Fibroblast of gingiva (primary cell): ENCODE results near the gene NPHP3.

Source experiments
- DNase-seq: peaks from one replicate; pipeline ENCODE4 v3.0.0-alpha.2; 2011; ENCODE audit warnings: low read depth

The NPHP3 gene

DNA sequence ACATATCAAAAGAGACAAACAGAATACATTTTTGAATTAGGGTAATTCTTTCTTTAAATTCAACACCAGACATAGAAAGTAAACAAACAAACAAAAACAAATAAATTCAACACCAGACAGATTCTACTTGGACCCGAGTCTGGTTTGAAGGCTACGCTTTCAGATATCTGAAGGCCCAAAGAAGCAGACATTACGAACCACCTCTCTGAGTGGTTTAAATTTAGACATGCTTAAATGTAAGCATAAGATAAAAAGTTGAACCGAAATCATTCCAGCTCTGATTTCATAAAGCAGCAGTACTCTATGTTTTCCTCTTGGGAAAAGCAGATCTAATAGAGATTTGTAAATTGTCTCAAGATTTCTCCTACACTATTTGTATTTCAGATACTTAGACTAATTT is 32.2 kb downstream of the NPHP3 start:
- DNase-seq, result no peak

DNA sequence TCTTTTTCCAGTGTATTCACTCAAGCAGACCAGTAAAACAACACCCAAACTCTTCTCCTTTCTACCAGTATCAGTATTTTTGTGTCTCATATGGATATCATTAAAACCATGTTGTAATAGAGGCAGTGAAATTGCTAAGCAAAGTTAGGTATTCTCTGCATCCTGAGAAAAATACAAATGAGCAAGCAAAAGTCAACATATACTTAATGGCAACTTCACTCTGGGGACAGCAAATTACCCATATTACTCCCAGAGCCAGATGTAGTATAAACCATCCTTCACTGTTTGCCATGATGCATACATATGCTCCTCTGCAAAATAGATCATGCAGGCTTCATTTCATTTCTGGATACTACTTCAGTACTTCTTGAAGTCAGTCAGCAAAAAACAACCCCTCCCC is 40.0 kb downstream of the NPHP3 start:
- DNase-seq, result peak; percentile 55

DNA sequence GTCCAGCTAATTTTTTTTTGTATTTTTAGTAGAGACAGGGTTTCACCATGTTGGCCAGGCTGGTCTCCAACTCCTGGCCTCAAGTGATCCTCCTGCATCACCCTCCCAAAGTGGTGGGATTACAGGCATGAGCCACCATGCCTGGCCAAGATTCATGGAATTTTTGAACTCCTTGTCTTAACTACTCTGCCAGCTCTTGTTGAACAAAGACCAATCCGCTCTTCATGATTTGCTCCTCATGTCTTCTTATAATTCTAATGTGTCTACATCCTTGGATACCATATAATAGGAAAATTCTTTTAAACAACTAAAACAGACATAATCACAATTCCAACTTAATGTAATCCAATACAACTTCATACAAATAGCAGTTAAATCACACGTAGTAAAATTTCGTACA is 40.8 kb downstream of the NPHP3 start:
- DNase-seq, result no peak

DNA sequence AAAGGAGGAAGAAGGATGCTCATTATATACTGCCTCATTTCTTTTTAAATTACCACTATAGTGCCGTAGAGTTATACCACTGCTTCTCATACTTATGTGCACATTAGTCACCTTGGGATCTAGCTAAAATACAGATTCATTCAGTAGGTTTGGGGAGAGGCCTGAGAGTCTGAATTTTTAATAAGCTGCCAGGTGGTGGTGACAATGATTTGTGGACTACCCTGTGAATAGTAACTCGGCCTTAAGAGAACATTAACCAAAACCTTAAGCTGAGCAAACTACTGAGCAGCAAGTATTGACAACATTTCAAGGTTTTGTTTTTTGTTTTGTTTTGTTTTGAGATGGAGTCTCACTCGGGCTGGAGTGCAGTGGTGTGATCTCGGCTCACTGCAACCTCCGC is 42.3 kb downstream of the NPHP3 start:
- no peak for DNase-seq

DNA sequence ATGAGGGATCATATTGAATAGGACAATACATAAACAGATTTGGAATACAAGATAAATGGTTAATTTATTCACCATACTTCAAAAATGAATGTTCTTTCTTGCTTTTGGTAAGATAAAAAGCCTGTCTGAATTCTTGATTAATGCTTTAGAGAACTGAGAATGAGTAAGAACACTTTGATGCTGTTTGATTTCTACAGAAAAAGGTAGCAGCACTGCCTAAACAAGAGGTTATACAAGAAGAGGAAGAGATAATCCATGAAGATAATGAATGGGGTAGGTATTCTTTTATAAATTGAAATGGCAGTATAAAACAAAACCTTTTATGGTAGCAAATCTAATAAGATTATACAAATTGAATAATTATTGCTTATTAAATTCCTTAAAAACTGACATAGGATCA is 46.8 kb downstream of the NPHP3 start:
- no peak for DNase-seq

DNA sequence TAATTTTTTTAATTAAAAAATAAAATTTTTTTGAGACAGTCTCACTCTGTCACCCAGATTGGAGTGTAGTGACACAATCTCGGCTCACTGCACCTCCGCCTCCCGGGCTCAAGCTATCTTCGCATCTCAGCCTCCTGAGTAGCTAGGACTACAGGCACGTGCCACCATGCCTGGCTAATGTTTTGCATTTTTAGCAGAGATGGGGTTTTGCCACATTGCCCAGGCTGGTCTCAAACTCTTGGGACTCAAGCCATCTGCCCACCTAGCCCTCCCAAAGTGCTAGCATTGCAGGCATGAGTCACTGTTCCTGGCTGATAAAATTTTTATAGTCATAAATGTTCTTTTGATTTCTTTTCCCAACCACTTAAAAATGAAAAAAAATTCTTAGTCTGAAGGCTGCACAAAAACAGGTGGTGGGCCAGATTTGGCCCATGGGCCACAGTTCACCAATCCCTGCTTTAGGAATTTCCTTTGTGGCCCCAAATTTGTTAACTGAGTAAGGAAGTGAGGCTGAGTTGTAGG is 52.9 kb downstream of the NPHP3 start:
- no peak for DNase-seq

DNA sequence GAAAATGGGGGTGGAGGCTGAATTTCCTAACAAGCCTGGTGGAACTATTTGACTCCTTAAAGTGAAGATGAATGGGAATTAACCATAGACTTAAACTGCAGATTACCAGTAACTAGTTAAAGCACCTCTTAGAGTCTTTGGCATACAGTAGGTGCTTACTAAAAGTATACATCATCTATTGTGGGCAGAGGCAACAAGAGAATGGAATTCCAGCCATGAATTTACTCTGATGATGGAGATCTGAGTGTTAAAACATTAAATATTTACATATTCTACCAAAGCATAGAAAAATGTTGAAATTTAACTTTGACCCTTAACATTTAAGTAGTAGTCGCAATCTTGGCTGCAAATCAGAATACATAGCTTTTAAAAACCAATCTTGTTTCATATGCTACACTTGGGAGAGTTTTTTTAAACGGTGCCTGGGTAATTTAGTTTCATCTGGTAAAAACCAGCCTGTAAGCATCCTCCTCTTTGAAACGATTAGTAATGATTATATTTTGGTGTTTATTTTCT is 56.9 kb downstream of the NPHP3 start:
- no peak for DNase-seq

DNA sequence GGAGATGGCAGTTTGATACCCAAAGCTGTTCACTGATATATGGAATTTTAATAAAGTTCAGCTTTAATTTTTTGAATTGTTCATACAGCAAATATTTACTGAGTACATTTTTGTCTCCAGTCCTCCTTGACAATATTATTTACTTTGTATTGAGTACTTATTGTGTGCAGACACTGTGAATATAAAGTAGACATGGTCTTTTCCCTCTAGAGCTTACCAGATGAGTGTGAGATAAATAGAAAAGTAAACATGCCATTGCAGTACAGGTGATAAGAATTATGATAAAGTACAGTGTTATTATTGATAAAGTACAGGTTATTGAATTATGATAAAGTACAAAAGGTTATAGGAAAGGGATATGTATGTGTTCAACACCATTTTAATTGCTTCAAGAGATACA is 60.0 kb downstream of the NPHP3 start:
- no peak for DNase-seq

DNA sequence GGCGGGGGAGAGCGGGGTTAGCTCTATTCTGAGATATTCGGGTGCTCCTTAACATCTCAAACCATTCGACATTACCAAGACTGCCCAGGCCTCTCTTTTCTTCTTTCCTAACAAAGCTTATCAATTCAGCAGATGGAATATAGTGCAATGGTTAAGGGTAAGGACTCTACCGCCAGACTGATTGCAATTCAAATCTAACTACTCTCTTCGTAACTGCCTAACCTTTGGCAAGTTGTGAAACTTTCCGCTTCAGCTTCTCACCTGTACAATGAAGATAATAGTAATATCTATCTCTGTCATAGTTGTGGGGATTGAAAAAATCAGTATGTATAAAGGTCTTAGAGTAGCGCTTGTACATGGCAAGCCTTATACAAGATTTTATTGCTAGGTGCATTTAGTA is 61.1 kb downstream of the NPHP3 start:
- DNase-seq, result no peak

DNA sequence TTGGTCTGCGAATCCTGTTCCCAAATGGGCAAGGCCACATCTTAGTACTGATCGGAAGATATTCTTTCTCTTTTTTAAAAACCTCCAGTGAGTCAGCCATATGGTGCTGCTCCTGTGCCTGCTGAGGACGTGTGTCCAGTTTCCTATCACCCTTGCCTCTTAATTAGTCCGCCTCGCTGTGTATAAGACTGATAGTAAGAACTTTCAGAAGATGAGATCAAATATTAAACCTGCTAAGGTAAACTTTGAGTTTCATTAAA is 61.5 kb downstream of the NPHP3 start:
- peak; percentile 4 for DNase-seq

DNA sequence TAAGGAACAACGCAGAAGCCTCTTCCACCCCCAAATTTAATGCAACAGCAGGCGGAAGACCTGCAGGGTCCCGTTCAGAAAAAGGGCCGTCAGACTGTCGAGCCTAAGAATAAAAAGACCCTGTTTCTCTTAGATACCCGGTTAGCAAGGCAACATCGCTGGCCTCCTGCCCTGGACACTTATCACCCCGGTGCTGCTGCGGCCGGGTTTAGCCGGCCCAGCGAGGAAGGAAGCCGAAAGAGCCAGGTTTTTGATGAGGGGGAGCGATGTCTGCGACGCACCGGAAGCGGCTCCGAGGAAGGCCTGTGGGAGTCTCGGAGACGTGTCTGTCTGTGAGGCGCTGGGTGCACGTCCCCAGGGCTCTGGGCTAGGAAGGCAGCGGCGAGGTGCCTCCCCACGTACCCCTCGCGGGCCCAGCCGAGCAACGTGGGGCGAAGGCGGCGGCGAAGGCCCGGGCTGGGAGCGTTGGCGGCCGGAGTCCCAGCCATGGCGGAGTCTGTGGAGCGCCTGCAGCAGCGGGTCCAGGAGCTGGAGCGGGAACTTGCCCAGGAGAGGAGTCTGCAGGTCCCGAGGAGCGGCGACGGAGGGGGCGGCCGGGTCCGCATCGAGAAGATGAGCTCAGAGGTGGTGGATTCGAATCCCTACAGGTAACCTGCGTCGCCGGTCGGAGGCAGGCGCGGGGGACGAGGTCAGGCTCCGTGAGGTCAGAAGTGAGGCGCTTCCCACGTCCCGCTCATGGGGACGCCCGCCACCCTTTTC is 62.0 kb downstream of the NPHP3 start, which contains the start of gene UBA5:
UBA5 (plus strand) TSS at position 278 of the 759 bp plus-strand sequence; CDS start at position 487, 209 bp downstream.
- DNase-seq, result peak; percentile 61

DNA sequence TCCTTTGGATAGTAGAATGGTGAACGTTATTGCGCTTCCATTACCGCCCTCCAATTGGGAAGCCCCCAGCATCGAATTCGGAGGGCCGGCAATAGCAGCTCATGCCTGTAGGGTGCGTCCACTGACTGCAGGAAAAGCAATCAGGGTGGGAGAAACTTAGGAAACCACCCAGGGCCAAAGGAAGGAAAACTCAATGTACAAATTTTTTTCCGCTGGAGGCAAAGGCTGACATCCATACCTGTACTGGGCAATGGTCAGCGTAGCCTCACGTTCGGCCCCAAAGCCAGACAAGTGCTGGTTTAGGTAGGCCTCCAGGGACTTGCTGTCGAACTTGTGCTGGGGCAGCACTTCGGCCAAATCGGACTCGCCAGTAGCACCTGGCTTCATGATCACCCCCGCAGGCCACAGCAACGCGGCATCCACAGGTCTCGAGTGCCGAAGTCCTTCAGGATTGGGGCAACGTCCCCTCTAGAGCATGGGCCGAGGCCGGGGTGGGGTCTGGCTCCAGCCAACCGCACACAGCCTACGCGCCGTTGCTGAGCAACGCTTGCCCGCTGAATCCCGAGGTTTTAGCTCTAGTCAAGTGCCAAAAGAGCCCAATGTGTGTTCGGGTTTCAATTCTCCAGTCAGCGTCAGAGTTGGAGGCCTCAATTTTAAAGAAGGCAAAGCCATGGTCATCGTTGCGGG is 62.7 kb downstream of the NPHP3 start, which contains the start of gene ACAD11:
ACAD11 (minus strand) TSS at position 445 of the 687 bp plus-strand sequence; CDS start at position 387, 58 bp downstream.
- DNase-seq, result peak; percentile 74

DNA sequence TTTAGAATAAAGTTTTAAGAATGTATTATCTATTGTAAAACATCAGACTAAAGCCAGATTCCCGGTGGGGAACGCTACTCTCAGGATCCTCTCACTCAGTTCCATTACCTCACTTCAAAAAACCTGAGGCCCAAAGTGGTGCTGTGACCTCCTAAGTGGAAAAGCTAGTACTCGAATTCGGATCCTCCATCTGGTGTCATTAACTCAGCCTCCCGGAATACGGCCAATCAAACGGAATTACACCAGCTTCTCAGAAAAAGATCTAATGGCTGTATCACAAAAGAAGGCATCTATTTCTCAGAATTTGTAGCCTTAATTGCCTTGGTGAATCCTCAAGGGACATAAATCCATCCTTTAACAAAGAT is 63.2 kb downstream of the NPHP3 start:
- no peak for DNase-seq

DNA sequence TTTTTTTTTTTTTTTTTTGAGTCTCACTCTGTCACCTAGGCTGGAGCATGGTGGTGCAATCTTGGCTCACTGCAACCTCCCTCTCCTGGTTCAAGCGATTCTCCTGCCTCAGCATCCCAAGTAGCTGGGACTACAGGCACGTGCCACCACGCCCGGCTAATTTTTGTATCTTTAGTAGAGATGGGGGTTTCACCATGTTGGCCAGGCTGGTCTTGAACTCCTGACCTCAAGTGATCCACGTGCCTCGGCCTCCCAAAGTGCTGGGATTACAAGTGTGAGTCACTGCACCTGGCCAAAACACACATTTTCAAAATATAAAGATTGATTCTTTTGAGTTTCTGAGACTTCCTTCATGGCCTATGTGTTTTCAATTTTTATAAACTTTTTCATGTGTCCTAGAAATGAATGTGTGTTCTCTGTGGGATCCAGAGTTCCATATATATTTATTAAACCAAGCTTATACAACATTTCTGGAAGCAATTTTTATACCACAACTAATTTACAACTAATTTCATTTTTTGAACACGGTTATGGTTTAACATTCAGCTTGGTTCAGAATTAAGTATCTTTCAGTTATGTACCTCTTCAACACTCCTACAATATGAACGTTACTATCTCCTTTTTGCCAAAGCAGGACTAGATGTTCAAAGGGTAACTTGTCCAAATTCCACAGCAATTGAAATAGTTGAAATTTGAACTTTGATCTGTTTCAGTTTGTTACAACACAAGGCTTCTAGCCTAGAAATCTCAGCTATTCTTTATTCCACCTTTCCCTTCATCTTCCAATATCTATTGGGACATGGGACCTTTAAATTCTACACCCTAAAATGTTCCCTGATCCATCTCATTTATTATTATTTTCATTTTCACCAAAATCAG is 64.1 kb downstream of the NPHP3 start:
- no peak for DNase-seq

DNA sequence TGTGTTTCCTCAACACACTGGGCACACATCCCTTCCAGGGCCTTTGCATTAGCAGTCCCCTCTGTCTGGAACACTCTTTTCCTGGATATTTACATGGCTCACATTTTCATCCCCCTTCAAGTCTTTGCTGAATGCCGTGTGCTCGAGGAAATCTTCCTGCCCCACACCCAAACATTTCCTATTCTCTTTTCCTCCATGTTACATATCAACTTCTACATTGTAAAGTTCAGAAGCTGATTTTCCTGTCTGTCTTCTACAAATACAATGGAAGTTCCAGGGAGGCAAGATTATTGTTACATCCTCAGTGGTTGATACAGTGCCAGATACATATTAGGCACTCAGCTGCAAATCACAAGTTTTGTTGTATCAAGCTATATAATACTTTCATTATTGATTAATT is 66.7 kb downstream of the NPHP3 start:
- DNase-seq, result no peak

DNA sequence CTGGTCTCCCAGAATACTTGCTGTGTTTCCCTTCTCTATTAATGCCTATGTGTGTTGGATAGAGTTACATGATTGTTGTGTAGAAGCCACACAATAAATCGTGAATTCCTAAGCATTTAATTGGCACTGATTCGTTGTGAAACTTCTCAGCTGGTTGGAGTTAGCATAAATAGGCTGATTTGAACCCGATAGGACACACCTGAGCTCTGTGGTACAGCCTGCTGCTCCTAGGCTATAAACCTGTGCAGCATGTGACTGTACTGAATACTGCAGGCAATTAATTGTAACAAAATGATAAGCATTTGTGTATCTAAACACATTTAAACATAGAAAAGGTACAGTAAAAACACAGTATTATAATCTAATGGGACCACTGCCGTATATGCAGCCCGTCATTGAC is 67.5 kb downstream of the NPHP3 start:
- no peak for DNase-seq

DNA sequence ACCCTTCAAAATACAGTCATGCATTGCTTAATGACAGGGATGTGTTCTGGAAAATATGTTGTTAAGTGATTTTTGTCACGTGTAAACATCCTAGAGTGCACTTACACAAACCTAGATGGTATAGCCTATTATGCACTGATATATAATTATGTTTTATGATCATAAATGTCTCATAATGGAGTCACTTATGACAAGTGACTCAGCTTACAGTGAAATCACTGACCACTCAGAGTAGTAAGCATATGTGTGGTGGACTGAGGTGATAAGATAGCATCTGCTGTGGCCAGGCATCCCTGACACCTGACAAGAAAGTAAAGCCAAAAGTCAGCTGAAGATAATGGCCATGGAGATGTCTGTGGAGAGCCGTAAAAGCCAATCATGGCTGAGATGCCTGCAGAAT is 68.0 kb downstream of the NPHP3 start:
- DNase-seq, result no peak

DNA sequence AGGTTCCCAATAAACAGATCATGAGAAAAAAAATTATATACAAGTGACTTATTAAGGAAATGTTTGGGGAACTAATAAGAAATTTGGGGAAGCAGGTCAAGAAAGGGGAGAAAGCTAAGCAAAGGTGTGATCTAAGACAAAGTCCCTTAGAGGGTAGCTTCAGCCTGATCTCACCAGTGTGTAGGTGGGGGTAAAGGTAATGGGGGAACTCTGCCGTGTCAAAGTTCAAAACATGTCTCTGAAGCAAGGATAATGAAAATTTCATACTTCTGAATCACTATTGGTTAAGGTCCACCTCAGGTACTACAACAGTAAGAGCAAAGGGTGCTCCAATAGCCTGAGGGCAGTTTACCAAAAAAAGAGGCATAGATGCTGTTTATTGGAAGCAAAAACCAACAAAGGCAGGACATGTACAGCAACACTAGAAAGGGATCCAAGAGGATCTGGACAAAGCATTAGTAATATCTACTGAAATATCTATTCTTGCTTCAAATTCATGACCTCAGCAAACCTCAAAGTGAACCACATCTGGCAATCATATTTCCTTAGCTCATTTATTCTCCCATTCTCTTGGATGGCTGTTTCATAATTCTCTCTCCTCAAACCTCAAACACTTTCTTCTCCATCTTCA is 69.5 kb downstream of the NPHP3 start:
- DNase-seq, result peak; percentile 66

DNA sequence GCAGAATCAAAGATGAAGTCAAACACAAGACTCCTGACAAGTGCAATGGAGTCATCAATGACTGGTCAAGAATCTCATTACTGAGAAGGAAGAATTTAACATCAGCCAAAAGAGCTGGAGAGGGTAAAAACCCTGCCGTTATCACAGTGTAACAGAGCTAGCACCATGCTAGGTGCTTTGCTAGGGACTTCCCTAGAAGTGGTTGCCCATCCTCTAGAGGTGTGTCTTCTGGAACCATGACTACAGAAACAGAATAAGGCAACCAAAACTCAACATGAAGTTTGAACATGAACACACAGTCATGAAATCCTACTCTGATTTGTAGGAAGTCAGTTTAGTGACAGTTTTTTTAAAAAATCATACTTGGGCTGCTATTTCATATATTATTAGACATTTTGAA is 72.1 kb downstream of the NPHP3 start:
- no peak for DNase-seq

DNA sequence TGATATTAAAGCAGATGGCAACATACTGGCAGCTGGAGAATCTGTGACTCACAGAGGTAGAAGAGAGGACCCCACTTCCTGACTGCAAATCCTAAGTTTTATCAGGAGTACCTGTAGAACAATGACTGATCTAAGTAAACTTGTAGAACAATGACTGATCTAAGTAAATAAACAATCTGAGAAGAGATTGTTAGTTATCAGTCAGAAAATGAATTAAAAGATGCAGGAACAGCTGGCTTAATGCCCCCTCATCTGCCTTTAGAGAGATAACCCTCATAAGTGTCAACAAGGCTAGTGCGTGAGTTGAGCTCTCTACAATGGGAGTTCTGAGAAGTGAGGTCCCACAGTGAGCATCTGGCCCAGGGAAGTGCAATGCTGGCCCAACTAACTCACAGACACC is 77.2 kb downstream of the NPHP3 start:
- no peak for DNase-seq

DNA sequence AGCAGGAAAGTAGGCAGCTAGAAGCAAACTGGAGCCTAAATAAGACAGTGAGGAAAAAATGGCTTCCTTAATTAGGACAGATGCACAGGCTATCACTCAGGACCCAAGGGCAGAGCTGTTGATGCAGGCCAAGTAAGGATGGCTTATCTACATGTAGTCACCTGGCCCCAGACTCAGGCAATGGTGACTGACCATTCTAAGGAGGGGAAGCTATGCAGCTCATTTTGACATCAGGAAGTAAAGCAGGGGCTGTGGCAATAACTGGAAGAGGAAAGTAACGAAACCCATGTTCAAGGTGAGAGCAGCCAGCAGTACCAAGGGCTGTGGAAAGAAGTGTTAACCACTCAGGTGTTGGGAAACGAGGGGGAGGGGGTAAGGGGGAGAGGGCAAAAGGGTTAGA is 78.8 kb downstream of the NPHP3 start:
- no peak for DNase-seq

DNA sequence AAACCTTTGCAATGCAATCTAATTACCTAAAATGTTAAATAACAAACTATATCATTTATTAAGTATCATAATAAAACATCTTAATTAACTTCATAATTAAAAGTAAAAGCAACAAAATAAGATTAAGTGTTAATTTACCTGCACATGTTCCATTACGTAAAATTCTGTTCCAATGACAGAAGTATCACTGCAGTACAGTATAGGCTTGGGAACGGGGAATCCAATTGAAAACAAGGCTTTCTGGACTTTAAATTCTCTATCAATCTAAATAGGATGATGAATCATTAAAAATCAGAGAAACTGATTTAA is 79.7 kb downstream of the NPHP3 start:
- DNase-seq, result no peak
